Testis (tissue), 2 donors: Measurements from ENCODE around the gene MAML2.

ENCODE experiments used
- CTCF ChIP-seq, 3 experiments: fragments of 450-650 bp in 2 of 3; fragments of 200-600 bp in 1 of 3; sonication (generic) in 1 of 3; IDR thresholded peaks; one replicate each; pipeline ENCODE4 v1.5.1; 2016 to 2019; ENCODE audit warnings: antibody characterized with exemption in 3 of 3, mild to moderate bottlenecking in 2 of 3, moderate library complexity in 1 of 3
- POLR2A ChIP-seq: fragments of 450-650 bp; IDR thresholded peaks from one replicate; pipeline ENCODE4 v1.6.1; 2017; ENCODE audit warnings: antibody characterized with exemption, mild to moderate bottlenecking, moderate library complexity

GRCh38 chr11:96361778-96362177 lies 18.8 kb upstream of the MAML2 start:
- TF ChIP-seq CTCF (IDR thresholded peaks at IDR 0.05) (no peak), POLR2A (no peak)
